Right lobe of liver (tissue), 4 donors: ENCODE measurements around the gene C5orf58.

Experiments used
- POLR2A ChIP-seq: fragments of 450-650 bp; IDR thresholded peaks from one replicate; pipeline ENCODE4 v1.6.1; 2017; ENCODE audit warnings: antibody characterized with exemption, mild to moderate bottlenecking
- TF ChIP-seq, protein P1 (sequence below), 4 donors: fragments of 200-600 bp in 3 of 4; fragments of 450-650 bp in 1 of 4; IDR thresholded peaks; one replicate each; pipeline versions ENCODE4 v1.5.1 to v1.8.0; 2016 to 2022; ENCODE audit warnings: antibody characterized with exemption in 4 of 4, mild to moderate bottlenecking in 2 of 4
- donor health status: DM: no; HTN: no; CAD: no.
- donor health status: DM: no; HTN: no; CAD: no.
- donor health status: DM: no; HTN: yes; CAD: no.

DNA sequence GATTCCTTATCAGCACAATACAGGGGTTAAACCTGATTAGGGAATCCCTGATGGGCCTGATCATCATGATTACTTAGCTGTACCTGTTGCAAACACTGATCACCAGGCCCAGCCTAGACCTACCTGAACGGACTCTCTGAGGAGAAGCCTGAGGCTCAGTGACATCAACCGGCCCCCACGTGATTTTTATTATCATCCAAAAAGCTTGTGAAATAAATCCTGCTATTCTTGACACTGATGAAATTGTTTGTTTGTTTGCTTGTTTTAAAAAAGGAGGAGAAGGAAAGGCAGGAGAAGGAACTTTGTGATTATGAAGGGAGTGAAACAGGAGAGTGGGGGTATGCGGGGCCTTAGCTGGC is 46.7 kb downstream of the C5orf58 start:
- TF ChIP-seq, protein P1, sequence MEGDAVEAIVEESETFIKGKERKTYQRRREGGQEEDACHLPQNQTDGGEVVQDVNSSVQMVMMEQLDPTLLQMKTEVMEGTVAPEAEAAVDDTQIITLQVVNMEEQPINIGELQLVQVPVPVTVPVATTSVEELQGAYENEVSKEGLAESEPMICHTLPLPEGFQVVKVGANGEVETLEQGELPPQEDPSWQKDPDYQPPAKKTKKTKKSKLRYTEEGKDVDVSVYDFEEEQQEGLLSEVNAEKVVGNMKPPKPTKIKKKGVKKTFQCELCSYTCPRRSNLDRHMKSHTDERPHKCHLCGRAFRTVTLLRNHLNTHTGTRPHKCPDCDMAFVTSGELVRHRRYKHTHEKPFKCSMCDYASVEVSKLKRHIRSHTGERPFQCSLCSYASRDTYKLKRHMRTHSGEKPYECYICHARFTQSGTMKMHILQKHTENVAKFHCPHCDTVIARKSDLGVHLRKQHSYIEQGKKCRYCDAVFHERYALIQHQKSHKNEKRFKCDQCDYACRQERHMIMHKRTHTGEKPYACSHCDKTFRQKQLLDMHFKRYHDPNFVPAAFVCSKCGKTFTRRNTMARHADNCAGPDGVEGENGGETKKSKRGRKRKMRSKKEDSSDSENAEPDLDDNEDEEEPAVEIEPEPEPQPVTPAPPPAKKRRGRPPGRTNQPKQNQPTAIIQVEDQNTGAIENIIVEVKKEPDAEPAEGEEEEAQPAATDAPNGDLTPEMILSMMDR (IDR thresholded peaks at IDR 0.05), result no peak
- no peak for TF ChIP-seq POLR2A
